HL-60 (cell line): ENCODE results near the gene BRAF.

Source experiments
- CTCF ChIP-seq: IDR thresholded peaks from one replicate; pipeline ENCODE4 v1.5.1; 2011; ENCODE audit warnings: low read length, control low read depth, inconsistent platforms; ENCODE audit not compliant: insufficient read depth
- SPI1 ChIP-seq: IDR thresholded peaks from 2 replicates; pipeline ENCODE4 v1.6.1; 2012; ENCODE audit warnings: low read depth, mild to moderate bottlenecking, borderline replicate concordance

- no peak for TF ChIP-seq SPI1
- TF ChIP-seq CTCF = no peak
These were observed 1.2 kb downstream of the BRAF start for GRCh38 chr7:140923358-140924006.
